Measurements from ENCODE around the gene NRG2.

The NRG2 gene

GRCh38 chr5:140041099-140041491 lies 2.0 kb downstream of the NRG2 start:
- H3K4me3 ChIP-seq (ENCODE audit: low read depth in 1 of 2, low read length in 2 of 2): peak overlapping the region; percentile 35 to 92
- H3K27me3 ChIP-seq (ENCODE audit: low read depth, low read length): peaks cover 12% of the 10 kb centered on the region
- no peaks in the 10 kb centered on the region for H3K36me3 ChIP-seq (ENCODE audit: control insufficient read depth in 1 of 2, insufficient read depth in 2 of 2, low read length in 2 of 2)
- peak overlapping the region; percentile 11 for H3K27ac ChIP-seq (ENCODE audit: low read length)
- no peaks in the 10 kb centered on the region for H3K9me3 ChIP-seq (ENCODE audit: control insufficient read depth in 1 of 2, low read length in 2 of 2)
- H3K4me1 ChIP-seq (ENCODE audit: control insufficient read depth in 1 of 2, insufficient read depth in 2 of 2, low read length in 2 of 2): peaks cover 0 to 47% of the 10 kb centered on the region in 2 donors

- Histone ChIP-seq H3K4me1 (ENCODE audit: control insufficient read depth in 1 of 2, insufficient read depth in 2 of 2, low read length in 2 of 2) (peaks cover 0 to 51% of the 10 kb centered on the region in 2 donors), H3K27ac (ENCODE audit: low read length) (no peak overlapping the region), H3K4me3 (ENCODE audit: low read depth in 1 of 2, low read length in 2 of 2) (no peak overlapping the region), H3K27me3 (ENCODE audit: low read depth, low read length) (peaks cover 12% of the 10 kb centered on the region), H3K9me3 (ENCODE audit: control insufficient read depth in 1 of 2, low read length in 2 of 2) (no peaks in the 10 kb centered on the region), H3K36me3 (ENCODE audit: control insufficient read depth in 1 of 2, insufficient read depth in 2 of 2, low read length in 2 of 2) (no peaks in the 10 kb centered on the region)
Observed at GRCh38 chr5:140040358-140040757, 2.7 kb downstream of the NRG2 start.

GRCh38 chr5:140039561-140039960 lies 3.5 kb downstream of the NRG2 start:
- Histone ChIP-seq H3K9me3 (ENCODE audit: control insufficient read depth in 1 of 2, low read length in 2 of 2) (no peaks in the 10 kb centered on the region), H3K27me3 (ENCODE audit: low read depth, low read length) (peaks cover 12% of the 10 kb centered on the region), H3K36me3 (ENCODE audit: control insufficient read depth in 1 of 2, insufficient read depth in 2 of 2, low read length in 2 of 2) (no peaks in the 10 kb centered on the region), H3K27ac (ENCODE audit: low read length) (no peak overlapping the region), H3K4me1 (ENCODE audit: control insufficient read depth in 1 of 2, insufficient read depth in 2 of 2, low read length in 2 of 2) (peaks cover 0 to 51% of the 10 kb centered on the region in 2 donors), H3K4me3 (ENCODE audit: low read depth in 1 of 2, low read length in 2 of 2) (peak overlapping the region in 1 of 2 donors; percentile 67)

GRCh38 chr5:140038373-140038957 lies 4.6 kb downstream of the NRG2 start:
- H3K27me3 ChIP-seq (ENCODE audit: low read depth, low read length): peaks cover 4% of the 10 kb centered on the region
- peaks cover 0 to 47% of the 10 kb centered on the region in 2 donors for H3K4me1 ChIP-seq (ENCODE audit: control insufficient read depth in 1 of 2, insufficient read depth in 2 of 2, low read length in 2 of 2)
- no peaks in the 10 kb centered on the region for H3K36me3 ChIP-seq (ENCODE audit: control insufficient read depth in 1 of 2, insufficient read depth in 2 of 2, low read length in 2 of 2)
- peak overlapping the region; percentile 59 to 67 for H3K4me3 ChIP-seq (ENCODE audit: low read depth in 1 of 2, low read length in 2 of 2)
- no peaks in the 10 kb centered on the region for H3K9me3 ChIP-seq (ENCODE audit: control insufficient read depth in 1 of 2, low read length in 2 of 2)
- peak overlapping the region; percentile 79 for H3K27ac ChIP-seq (ENCODE audit: low read length)

GRCh38 chr5:140037012-140037411 lies 6.1 kb downstream of the NRG2 start:
- no peak overlapping the region for H3K27ac ChIP-seq (ENCODE audit: low read length)
- no peaks in the 10 kb centered on the region for H3K9me3 ChIP-seq (ENCODE audit: control insufficient read depth in 1 of 2, low read length in 2 of 2)
- peaks cover 0 to 38% of the 10 kb centered on the region in 2 donors for H3K4me1 ChIP-seq (ENCODE audit: control insufficient read depth in 1 of 2, insufficient read depth in 2 of 2, low read length in 2 of 2)
- H3K27me3 ChIP-seq (ENCODE audit: low read depth, low read length): no peaks in the 10 kb centered on the region
- no peaks in the 10 kb centered on the region for H3K36me3 ChIP-seq (ENCODE audit: control insufficient read depth in 1 of 2, insufficient read depth in 2 of 2, low read length in 2 of 2)
- no peak overlapping the region for H3K4me3 ChIP-seq (ENCODE audit: low read depth in 1 of 2, low read length in 2 of 2)

GRCh38 chr5:140035881-140036280 lies 7.2 kb downstream of the NRG2 start:
- Histone ChIP-seq H3K4me1 (ENCODE audit: control insufficient read depth in 1 of 2, insufficient read depth in 2 of 2, low read length in 2 of 2) (peaks cover 0 to 29% of the 10 kb centered on the region in 2 donors), H3K4me3 (ENCODE audit: low read depth in 1 of 2, low read length in 2 of 2) (no peak overlapping the region), H3K27ac (ENCODE audit: low read length) (no peak overlapping the region), H3K9me3 (ENCODE audit: control insufficient read depth in 1 of 2, low read length in 2 of 2) (no peaks in the 10 kb centered on the region), H3K36me3 (ENCODE audit: control insufficient read depth in 1 of 2, insufficient read depth in 2 of 2, low read length in 2 of 2) (no peaks in the 10 kb centered on the region), H3K27me3 (ENCODE audit: low read depth, low read length) (no peaks in the 10 kb centered on the region)

GRCh38 chr5:140033037-140033760 lies 9.9 kb downstream of the NRG2 start:
- H3K27me3 ChIP-seq (ENCODE audit: low read depth, low read length): no peaks in the 10 kb centered on the region
- no peak overlapping the region for H3K4me3 ChIP-seq (ENCODE audit: low read depth in 1 of 2, low read length in 2 of 2)
- H3K9me3 ChIP-seq (ENCODE audit: control insufficient read depth in 1 of 2, low read length in 2 of 2): no peaks in the 10 kb centered on the region
- no peaks in the 10 kb centered on the region for H3K36me3 ChIP-seq (ENCODE audit: control insufficient read depth in 1 of 2, insufficient read depth in 2 of 2, low read length in 2 of 2)
- peaks cover 0 to 7% of the 10 kb centered on the region in 2 donors for H3K4me1 ChIP-seq (ENCODE audit: control insufficient read depth in 1 of 2, insufficient read depth in 2 of 2, low read length in 2 of 2)
- H3K27ac ChIP-seq (ENCODE audit: low read length): no peak overlapping the region

GRCh38 chr5:140032296-140032695 lies 10.8 kb downstream of the NRG2 start:
- no peak overlapping the region for H3K4me3 ChIP-seq (ENCODE audit: low read depth in 1 of 2, low read length in 2 of 2)
- H3K36me3 ChIP-seq (ENCODE audit: control insufficient read depth in 1 of 2, insufficient read depth in 2 of 2, low read length in 2 of 2): no peaks in the 10 kb centered on the region
- H3K4me1 ChIP-seq (ENCODE audit: control insufficient read depth in 1 of 2, insufficient read depth in 2 of 2, low read length in 2 of 2): peaks cover 0 to 7% of the 10 kb centered on the region in 2 donors
- no peaks in the 10 kb centered on the region for H3K9me3 ChIP-seq (ENCODE audit: control insufficient read depth in 1 of 2, low read length in 2 of 2)
- H3K27me3 ChIP-seq (ENCODE audit: low read depth, low read length): no peaks in the 10 kb centered on the region
- no peak overlapping the region for H3K27ac ChIP-seq (ENCODE audit: low read length)

GRCh38 chr5:140027807-140028206 lies 15.3 kb downstream of the NRG2 start:
- Histone ChIP-seq H3K4me3 (ENCODE audit: low read depth in 1 of 2, low read length in 2 of 2) (no peak overlapping the region), H3K36me3 (ENCODE audit: control insufficient read depth in 1 of 2, insufficient read depth in 2 of 2, low read length in 2 of 2) (no peaks in the 10 kb centered on the region), H3K27me3 (ENCODE audit: low read depth, low read length) (no peaks in the 10 kb centered on the region), H3K27ac (ENCODE audit: low read length) (no peak overlapping the region), H3K9me3 (ENCODE audit: control insufficient read depth in 1 of 2, low read length in 2 of 2) (no peaks in the 10 kb centered on the region), H3K4me1 (ENCODE audit: control insufficient read depth in 1 of 2, insufficient read depth in 2 of 2, low read length in 2 of 2) (peaks cover 0 to 8% of the 10 kb centered on the region in 2 donors)

- Histone ChIP-seq H3K4me1 (ENCODE audit: control insufficient read depth in 1 of 2, insufficient read depth in 2 of 2, low read length in 2 of 2) (peaks cover 0 to 14% of the 10 kb centered on the region in 2 donors), H3K4me3 (ENCODE audit: low read depth in 1 of 2, low read length in 2 of 2) (no peak overlapping the region), H3K9me3 (ENCODE audit: control insufficient read depth in 1 of 2, low read length in 2 of 2) (no peaks in the 10 kb centered on the region), H3K27ac (ENCODE audit: low read length) (no peak overlapping the region), H3K36me3 (ENCODE audit: control insufficient read depth in 1 of 2, insufficient read depth in 2 of 2, low read length in 2 of 2) (no peaks in the 10 kb centered on the region), H3K27me3 (ENCODE audit: low read depth, low read length) (no peaks in the 10 kb centered on the region)
Observed at GRCh38 chr5:140025736-140026135, 17.4 kb downstream of the NRG2 start.

GRCh38 chr5:140024928-140025327 lies 18.2 kb downstream of the NRG2 start:
- Histone ChIP-seq H3K27me3 (ENCODE audit: low read depth, low read length) (no peaks in the 10 kb centered on the region), H3K4me1 (ENCODE audit: control insufficient read depth in 1 of 2, insufficient read depth in 2 of 2, low read length in 2 of 2) (peaks cover 0 to 14% of the 10 kb centered on the region in 2 donors), H3K4me3 (ENCODE audit: low read depth in 1 of 2, low read length in 2 of 2) (no peak overlapping the region), H3K9me3 (ENCODE audit: control insufficient read depth in 1 of 2, low read length in 2 of 2) (no peaks in the 10 kb centered on the region), H3K27ac (ENCODE audit: low read length) (no peak overlapping the region), H3K36me3 (ENCODE audit: control insufficient read depth in 1 of 2, insufficient read depth in 2 of 2, low read length in 2 of 2) (no peaks in the 10 kb centered on the region)

All from muscle layer of duodenum (tissue), 2 donors.